HEK293 (cell line): Measurements from ENCODE around the gene ZDHHC14.
A peak's percentile ranks its signal among the peaks of the same experiment; 100 is the strongest.

Experiments
- CTCF ChIA-PET: fragments of 350-600 bp; formaldehyde crosslinking; extraction: SDS; loops from one replicate; lab custom pipeline; 2021; ENCODE audit warnings: antibody characterized with exemption; lab: Yijun Ruan, JAX
- POLR2A ChIA-PET: fragments of 300-600 bp; formaldehyde crosslinking; extraction: SDS; loops from one replicate; lab custom pipeline; 2020; ENCODE audit warnings: antibody characterized with exemption, inconsistent platforms; lab: Yijun Ruan, JAX
- H3K27ac ChIP-seq: fragments of 200-500 bp; sonication (Bioruptor generic); 2 replicates; pipeline ENCODE4 v1.5.1; 2014; ENCODE audit warnings: low read depth, low read length, control low read depth, inconsistent platforms; ENCODE audit errors: extremely low read depth
- H3K36me3 ChIP-seq, 2 experiments: fragments of 200-500 bp in 1 of 2; sonication (Bioruptor generic) in 1 of 2; 1 replicate in 1 of 2; 2 replicates in 1 of 2; pipeline ENCODE4 v1.5.1; 2014 to 2017; ENCODE audit warnings: inconsistent platforms in 2 of 2, low read length in 2 of 2; ENCODE audit not compliant: control insufficient read depth in 2 of 2, insufficient read depth in 1 of 2
- H3K4me1 ChIP-seq: fragments of 200-500 bp; sonication (Bioruptor generic); 2 replicates; pipeline ENCODE4 v1.5.1; 2014; ENCODE audit warnings: mild to moderate bottlenecking, low read length, inconsistent platforms; ENCODE audit not compliant: control insufficient read depth, insufficient read depth
- H3K4me3 ChIP-seq: 2 replicates; pipeline ENCODE4 v1.5.1; 2011; ENCODE audit warnings: low read depth, mild to moderate bottlenecking, control low read depth, low read length, moderate library complexity
- H3K9me3 ChIP-seq: fragments of 200-500 bp; sonication (Bioruptor generic); 2 replicates; pipeline ENCODE4 v1.5.1; 2014; ENCODE audit warnings: low read depth, low read length, inconsistent platforms; ENCODE audit not compliant: control insufficient read depth, insufficient read depth
- EGR2 ChIP-seq: fragments of 450-650 bp; formaldehyde crosslinking; IDR thresholded peaks from 2 replicates; pipeline ENCODE4 v1.5.1; 2016; ENCODE audit warnings: low read depth, missing biosample characterization, missing genetic modification characterization
- HIC1 ChIP-seq: fragments of 450-650 bp; formaldehyde crosslinking; IDR thresholded peaks from 2 replicates; pipeline ENCODE4 v1.5.1; 2016; ENCODE audit warnings: missing biosample characterization, missing genetic modification characterization
- OSR2 ChIP-seq: fragments of 450-650 bp; formaldehyde crosslinking; IDR thresholded peaks from 2 replicates; pipeline ENCODE4 v1.5.1; 2016; ENCODE audit warnings: missing biosample characterization, missing genetic modification characterization
- PRDM2 ChIP-seq: fragments of 450-650 bp; formaldehyde crosslinking; IDR thresholded peaks from 2 replicates; pipeline ENCODE4 v1.5.1; 2016; ENCODE audit warnings: missing biosample characterization, missing genetic modification characterization, borderline replicate concordance
- PRDM6 ChIP-seq: fragments of 450-650 bp; formaldehyde crosslinking; IDR thresholded peaks from 2 replicates; pipeline ENCODE4 v1.5.1; 2017; ENCODE audit warnings: missing biosample characterization, missing genetic modification characterization
- SETDB1 ChIP-seq: IDR thresholded peaks from one replicate; pipeline ENCODE4 v1.6.1; 2017; ENCODE audit warnings: mild to moderate bottlenecking, low read length, moderate library complexity, mixed read lengths; ENCODE audit not compliant: insufficient read length
- TCF7L2 ChIP-seq: IDR thresholded peaks from 2 replicates; pipeline ENCODE4 v1.6.1; 2011; ENCODE audit warnings: low read depth, mild to moderate bottlenecking, inconsistent platforms, low read length, moderate library complexity, borderline replicate concordance
- TRIM28 ChIP-seq: IDR thresholded peaks from 2 replicates; pipeline ENCODE4 v1.6.1; 2011; ENCODE audit warnings: low read length, control low read depth, borderline replicate concordance
- ZBTB48 ChIP-seq: fragments of 450-650 bp; formaldehyde crosslinking; IDR thresholded peaks from 2 replicates; pipeline ENCODE4 v1.5.1; 2016; ENCODE audit warnings: missing biosample characterization, missing genetic modification characterization
- ZBTB6 ChIP-seq: fragments of 450-650 bp; formaldehyde crosslinking; IDR thresholded peaks from 2 replicates; pipeline ENCODE4 v1.5.1; 2017; ENCODE audit warnings: missing biosample characterization, missing genetic modification characterization
- ZBTB8A ChIP-seq: fragments of 450-650 bp; formaldehyde crosslinking; IDR thresholded peaks from 2 replicates; pipeline ENCODE4 v1.5.1; 2016; ENCODE audit warnings: missing biosample characterization, missing genetic modification characterization
- ZNF26 ChIP-seq: fragments of 450-650 bp; formaldehyde crosslinking; IDR thresholded peaks from 2 replicates; pipeline ENCODE4 v1.5.1; 2016; ENCODE audit warnings: missing biosample characterization, missing genetic modification characterization
- ZNF292 ChIP-seq: fragments of 450-650 bp; formaldehyde crosslinking; IDR thresholded peaks from 2 replicates; pipeline ENCODE4 v1.5.1; 2016; ENCODE audit warnings: low read depth, missing biosample characterization, missing genetic modification characterization, borderline replicate concordance
- ZNF548 ChIP-seq: fragments of 450-650 bp; formaldehyde crosslinking; IDR thresholded peaks from 2 replicates; pipeline ENCODE4 v1.5.1; 2016; ENCODE audit warnings: missing biosample characterization, missing genetic modification characterization
- ZNF677 ChIP-seq: fragments of 450-650 bp; IDR thresholded peaks from 2 replicates; pipeline ENCODE4 v1.5.0; 2018; ENCODE audit warnings: missing biosample characterization, mild to moderate bottlenecking, missing genetic modification characterization, moderate library complexity
- ZNF692 ChIP-seq: fragments of 450-650 bp; formaldehyde crosslinking; IDR thresholded peaks from 2 replicates; pipeline ENCODE4 v1.5.1; 2016; ENCODE audit warnings: missing biosample characterization, missing genetic modification characterization
- ZNF776 ChIP-seq: fragments of 450-650 bp; formaldehyde crosslinking; IDR thresholded peaks from 2 replicates; pipeline ENCODE4 v1.5.0; 2017; ENCODE audit warnings: missing biosample characterization, missing genetic modification characterization, borderline replicate concordance
- ZSCAN4 ChIP-seq: fragments of 450-650 bp; formaldehyde crosslinking; IDR thresholded peaks from 2 replicates; pipeline ENCODE4 v1.5.1; 2017; ENCODE audit warnings: missing biosample characterization, missing genetic modification characterization

Gene ZDHHC14

GRCh38 chr6:157488058-157488457 is 107.1 kb downstream of the ZDHHC14 start (continued):
- TF ChIP-seq EGR2 (no peak), ZSCAN4 (tag by site-specific recombination) (no peak), SETDB1 (no peak), ZNF26 (tag by site-specific recombination) (no peak), HIC1 (tag by site-specific recombination) (no peak), ZNF677 (no peak), ZNF776 (tag by site-specific recombination) (no peak), ZNF692 (tag by site-specific recombination) (no peak)
- TF ChIP-seq, all 188 proteins: peak for 0

- Histone ChIP-seq H3K4me3 (no peak overlapping the region), H3K36me3 (no peaks in the 10 kb centered on the region), H3K27ac (no peak overlapping the region), H3K4me1 (peaks cover 20% of the 10 kb centered on the region), H3K9me3 (no peaks in the 10 kb centered on the region)
- CTCF ChIA-PET: interaction anchor here (0.7 kb wide), 1 partner anchor 26 kb away, joined by 4 read pairs; no protein-coding TSS in a partner anchor
- POLR2A ChIA-PET: no interaction called here
- TF ChIP-seq ZBTB8A (tag by site-specific recombination) (peak; percentile 53; the same call in 1 of the 2 replicates), PRDM6 (tag by site-specific recombination) (peak; percentile 70), ZNF548 (no peak), ZBTB6 (tag by site-specific recombination) (no peak), TRIM28 (peak; percentile 32; the same call in 1 of the 2 replicates), ZNF292 (no peak), TCF7L2 (0 out of 2 replicates have a peak, but pooled peaks have one; percentile 19), OSR2 (tag by site-specific recombination) (no peak; the same call in 1 of the 2 replicates), PRDM2 (tag by site-specific recombination) (no peak), ZBTB48 (0 out of 2 replicates have a peak, but pooled peaks have one; percentile 7), HIC1 (tag by site-specific recombination) (no peak), EGR2 (no peak)
These were observed 107.7 kb downstream of the ZDHHC14 start for GRCh38 chr6:157488716-157489118.
